ENCODE measurements around the gene CD28.
"Not testable (repeated sequence)": the region's sequence is repeated elsewhere in the genome, so short reads cannot be mapped to it uniquely, and the experiment has no call there.

Gene CD28

DNA sequence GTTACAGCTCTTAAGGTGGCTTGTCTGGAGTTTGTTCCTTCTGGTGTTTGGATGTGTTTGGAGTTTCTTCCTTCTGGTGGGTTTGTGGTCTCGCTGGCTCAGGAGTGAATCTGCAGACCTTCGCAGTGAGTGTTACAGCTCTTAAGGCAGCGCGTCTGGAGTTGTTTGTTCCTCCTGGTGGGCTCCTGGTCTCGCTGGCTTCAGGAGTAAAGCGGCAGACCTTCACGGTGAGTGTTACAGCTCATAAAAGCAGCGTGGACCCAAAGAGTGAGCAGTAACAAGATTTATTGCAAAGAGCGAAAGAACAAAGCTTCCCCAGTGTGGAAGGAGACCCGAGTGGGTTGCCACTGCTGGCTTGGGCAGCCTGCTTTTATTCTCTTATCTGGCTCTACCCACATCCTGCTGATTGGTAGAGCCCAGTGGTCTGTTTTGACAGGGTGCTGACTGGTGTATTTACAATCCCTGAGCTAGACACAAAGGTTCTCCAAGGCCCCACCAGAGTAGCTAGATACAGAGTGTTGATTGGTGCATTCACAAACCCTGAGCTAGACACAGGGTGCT lies 78.4 kb downstream of the CD28 start:
- DNase-seq (ENCODE audit: low spot score): not testable (repeated sequence)

DNA sequence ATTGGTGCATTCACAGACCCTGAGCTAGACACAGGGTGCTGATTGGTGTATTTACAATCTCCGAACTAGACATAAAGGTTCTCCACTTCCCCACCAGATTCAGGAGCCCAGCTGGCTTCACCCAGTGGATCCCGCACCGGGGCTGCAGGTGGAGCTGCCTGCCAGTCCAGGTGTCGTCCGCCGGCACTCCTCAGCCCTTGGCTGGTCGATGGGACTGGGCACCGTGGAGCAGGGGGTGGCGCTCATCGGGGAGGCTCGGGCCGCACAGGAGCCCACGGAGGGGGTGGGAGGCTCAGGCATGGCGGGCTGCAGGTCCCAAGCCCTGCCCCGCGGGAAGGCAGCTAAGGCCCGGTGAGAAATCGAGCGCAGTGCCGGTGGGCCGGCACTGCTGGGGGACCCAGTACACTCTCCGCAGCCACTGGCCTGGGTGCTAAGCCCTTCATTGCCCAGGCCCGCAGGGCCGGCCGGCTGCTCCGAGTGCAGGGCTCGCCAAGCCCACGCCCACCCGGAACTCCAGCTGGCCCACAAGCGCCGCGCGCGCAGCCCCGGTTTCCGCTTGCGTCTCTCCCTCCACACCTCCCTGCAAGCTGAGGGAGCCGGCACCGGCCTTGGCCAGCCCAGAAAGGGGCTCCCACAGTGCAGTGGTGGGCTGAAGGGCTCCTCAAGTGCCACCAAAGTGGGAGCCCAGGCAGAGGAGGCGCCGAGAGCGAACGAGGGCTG lies 79.1 kb downstream of the CD28 start:
- not testable (repeated sequence) for DNase-seq (ENCODE audit: low spot score)

DNA sequence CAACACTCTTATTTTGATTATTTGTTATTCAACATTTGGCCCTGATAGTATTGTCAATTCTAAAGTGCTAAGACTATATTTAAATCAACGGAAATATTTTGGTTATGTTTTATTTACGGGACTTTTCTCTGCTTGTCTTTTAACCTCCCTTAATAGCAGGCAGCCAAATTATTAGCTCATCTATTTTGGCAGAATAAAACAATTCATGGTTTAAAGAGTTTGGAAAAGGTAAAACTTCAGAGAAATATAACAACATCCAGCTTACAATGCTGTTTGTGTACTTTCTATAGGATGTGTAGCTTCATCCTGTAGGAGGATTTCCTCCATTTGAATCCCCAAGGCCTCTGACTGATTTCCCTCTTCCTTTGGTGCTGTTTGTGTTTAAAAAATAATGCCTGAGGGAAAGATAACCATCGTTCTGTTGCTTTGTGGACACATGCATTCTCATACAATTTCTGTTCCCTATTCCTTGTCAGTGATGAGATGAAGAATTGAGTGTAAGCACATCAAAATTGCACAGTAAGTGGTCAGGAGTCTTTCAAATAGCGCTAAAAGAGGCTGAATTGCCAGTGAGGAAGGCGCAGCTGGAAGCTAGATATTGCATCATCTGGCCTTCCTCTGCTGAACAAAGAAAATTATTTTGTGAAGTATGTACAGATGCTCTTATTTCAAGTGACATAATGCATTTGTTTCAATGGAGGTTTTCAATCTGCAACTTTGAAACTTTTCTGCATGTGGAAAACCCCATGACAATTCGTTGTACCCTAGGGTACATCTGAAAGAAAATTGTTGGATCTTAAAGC lies 80.3 kb downstream of the CD28 start:
- no peak for DNase-seq (ENCODE audit: low spot score)

DNA sequence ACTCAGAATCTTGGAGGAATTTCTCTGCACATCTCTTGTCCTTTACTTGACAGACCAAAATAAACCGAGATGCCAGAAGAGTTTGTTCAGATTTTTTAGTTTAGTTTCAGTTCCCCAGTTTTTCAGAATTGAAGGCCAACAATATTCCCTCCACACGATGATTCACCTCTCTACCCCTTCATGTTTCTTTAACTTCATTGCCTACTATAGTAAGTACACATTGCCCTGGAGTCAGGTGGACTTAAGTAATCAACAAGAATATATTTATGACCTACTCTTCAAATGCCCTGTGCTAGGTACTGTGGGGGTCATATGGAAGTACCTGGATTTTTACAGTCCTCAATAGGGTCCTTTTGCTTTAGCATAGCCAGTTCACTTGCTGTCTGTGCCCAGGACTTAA lies 81.5 kb downstream of the CD28 start:
- no peak for DNase-seq (ENCODE audit: low spot score)
